Lung (tissue), 16 donors: Measurements from ENCODE around the gene BTNL2. TPM values are rescaled to one million over a fixed set of nuclear protein-coding genes. Genes with fewer than 3 reads are reported as not detected.

ENCODE experiments used
- ATAC-seq: fragments of 200-7000 bp; cut with Tn5 transposase; one replicate; pipeline ENCODE4 v1.9.1; 2020; ENCODE audit warnings: moderate number of reproducible peaks; ENCODE audit not compliant: insufficient read depth, low FRiP score
- DNase-seq, 3 donors: peaks; one replicate each; pipeline ENCODE4 v3.0.0-alpha.2; 2013 to 2017
- H3K27ac ChIP-seq, 2 donors: one replicate each; pipeline ENCODE4 v1.5.1; 2013; ENCODE audit warnings: mild to moderate bottlenecking in 2 of 2, moderate library complexity in 2 of 2, control low read depth in 1 of 2, inconsistent platforms in 1 of 2, low read depth in 1 of 2, low read length in 1 of 2
- H3K27me3 ChIP-seq, 3 donors: one replicate each; pipeline ENCODE4 v1.5.1; 2013; ENCODE audit warnings: low read length in 2 of 3; ENCODE audit not compliant: control insufficient read depth in 3 of 3, insufficient read depth in 3 of 3
- H3K36me3 ChIP-seq, 4 donors: one replicate each; pipeline ENCODE4 v1.5.1; 2013; ENCODE audit warnings: low read length in 4 of 4, mild to moderate bottlenecking in 1 of 4, moderate library complexity in 1 of 4; ENCODE audit not compliant: control insufficient read depth in 4 of 4, insufficient read depth in 4 of 4
- H3K4me1 ChIP-seq, 5 donors: one replicate each; pipeline ENCODE4 v1.5.1; 2013; ENCODE audit warnings: low read length in 5 of 5, mild to moderate bottlenecking in 2 of 5, moderate library complexity in 1 of 5; ENCODE audit not compliant: control insufficient read depth in 5 of 5, insufficient read depth in 5 of 5
- H3K4me3 ChIP-seq: one replicate; pipeline ENCODE4 v1.5.1; 2013; ENCODE audit warnings: mild to moderate bottlenecking, control low read depth, moderate library complexity
- H3K9ac ChIP-seq, 2 donors: one replicate each; pipeline ENCODE4 v1.5.1; 2013; ENCODE audit warnings: low read length in 2 of 2, control low read depth in 1 of 2; ENCODE audit not compliant: insufficient read depth in 1 of 2
- H3K9me3 ChIP-seq, 4 donors: one replicate each; pipeline ENCODE4 v1.5.1; 2013; ENCODE audit warnings: low read length in 3 of 4, mild to moderate bottlenecking in 1 of 4, moderate library complexity in 1 of 4; ENCODE audit not compliant: control insufficient read depth in 4 of 4, insufficient read depth in 3 of 4
- CTCF ChIP-seq: IDR thresholded peaks from 2 replicates; pipeline ENCODE4 v1.5.1; 2012; ENCODE audit warnings: mild to moderate bottlenecking; ENCODE audit errors: control extremely low read depth, extremely low read depth
- WGBS, 2 donors: extraction: QIAGEN DNeasy Blood & Tissue Kit; methylation state at CpG; one replicate each; pipeline ENCODE4 v1.1.7; 2013; 5-methylcytosine and 5-hydroxymethylcytosine counted together
- long read RNA-seq, 5 donors: transcript quantifications; one replicate each; lab custom pipeline, GENCODE V29; 2026
- polyA plus RNA-seq, 2 donors: library from polyadenylated mRNA; stranded (reverse); fragments of 200-250 nt; gene quantifications; one replicate each; pipeline ENCODE4 v1.2.1, GENCODE V29; 2013
- total RNA-seq, 2 donors: library from RNA; depleted of rRNA in 1 of 2; stranded (reverse); fragments of >200 nt in 1 of 2; gene quantifications; one replicate each; pipeline ENCODE4 v1.2.1, GENCODE V29; 2014 to 2021
- donor health status: control.
- donor health status: control.
- donor health status: Bipolar disorder and iron deficiency.
- donor health status: healthy.
- donor health status: DM: yes; HTN: yes; CAD: no.

The BTNL2 gene
- total RNA-seq (not detected), polyA plus RNA-seq (not detected)
- long read RNA-seq, donor 1 = 0 reads
- long read RNA-seq, donor 2 = 0 reads
- long read RNA-seq, donor 3 = 0 reads
- long read RNA-seq, donor 4 = 0 reads
- long read RNA-seq, donor 5 = 0 reads

- Histone ChIP-seq H3K9ac (no peak within 1 kb of the TSS), H3K36me3 (no peaks in the 10 kb centered on the region), H3K9me3 (no peaks in the 10 kb centered on the region), H3K27ac (no peak within 1 kb of the TSS), H3K4me3 (no peak within 1 kb of the TSS), H3K4me1 (no peaks in the 10 kb centered on the region), H3K27me3 (peaks cover 0 to 40% (median 23%) of the 10 kb centered on the region in 3 donors)
- ATAC-seq (no peak), DNase-seq (no peak)
- WGBS, 2 donors = 75 to 82% methylated on average over 4 of the region's 4 CpGs
- TF ChIP-seq CTCF = no peak
Observed at GRCh38 chr6:32406857-32407256, at the start of gene BTNL2. Gene BTNL2 (minus strand): TSS chr6:32407181. CDS start chr6:32407123, 58 bp downstream.

- Histone ChIP-seq H3K36me3 (no peaks in the 10 kb centered on the region), H3K9me3 (no peaks in the 10 kb centered on the region), H3K27me3 (no peaks in the 10 kb centered on the region), H3K4me3 (no peak overlapping the region), H3K4me1 (no peaks in the 10 kb centered on the region), H3K9ac (no peak overlapping the region), H3K27ac (no peak overlapping the region)
- no peak for DNase-seq
- WGBS, 2 donors = 66 to 88% methylated on average over 2 to 3 of the region's 3 CpGs
- ATAC-seq = no peak
- TF ChIP-seq CTCF = no peak
Observed at GRCh38 chr6:32449088-32449736, 42.2 kb upstream of the BTNL2 start.

- DNase-seq = no peak
- no peak for TF ChIP-seq CTCF
Observed at GRCh38 chr6:32447932-32448331, 41.0 kb upstream of the BTNL2 start.

More at GRCh38 chr6:32447932-32448331, 41.0 kb upstream of the BTNL2 start:
- no peaks in the 10 kb centered on the region for H3K9me3 ChIP-seq
- H3K36me3 ChIP-seq = peaks cover 0 to 6% (median 0%) of the 10 kb centered on the region in 4 donors
- H3K9ac ChIP-seq = no peak overlapping the region
- no peaks in the 10 kb centered on the region for H3K27me3 ChIP-seq
- peaks cover 0 to 1% (median 0%) of the 10 kb centered on the region in 5 donors for H3K4me1 ChIP-seq
- H3K4me3 ChIP-seq = no peak overlapping the region
- H3K27ac ChIP-seq = no peak overlapping the region
- ATAC-seq = no peak
